G401.6 (cell line): Measurements from ENCODE around the gene PRKCZ.

ENCODE experiments used
- FAIRE-seq: peaks from 2 replicates; lab custom pipeline; 2012; peaks lifted over from hg19 to GRCh38; lab: Jason Lieb, UNC

PRKCZ gene

GRCh38 chr1:2046174-2046917 is 3.9 kb upstream of the PRKCZ start:
- FAIRE-seq: no peak

- no peak for FAIRE-seq
These were observed 3.1 kb upstream of the PRKCZ start for GRCh38 chr1:2046953-2047748.

GRCh38 chr1:2047749-2048729 is 2.2 kb upstream of the PRKCZ start:
- FAIRE-seq: no peak

GRCh38 chr1:2049225-2049717 is 940 bp upstream of the PRKCZ start:
- peak; percentile 41 for FAIRE-seq

GRCh38 chr1:2050461-2050792 is 216 bp downstream of the PRKCZ start:
- no peak for FAIRE-seq

GRCh38 chr1:2050793-2051682 is 827 bp downstream of the PRKCZ start:
- no peak for FAIRE-seq

- no peak for FAIRE-seq
These were observed 2.0 kb downstream of the PRKCZ start for GRCh38 chr1:2052054-2052679.

GRCh38 chr1:2052756-2053155 is 2.5 kb downstream of the PRKCZ start:
- FAIRE-seq: no peak

GRCh38 chr1:2053217-2053616 is 3.0 kb downstream of the PRKCZ start:
- FAIRE-seq: no peak

- no peak for FAIRE-seq
These were observed 3.7 kb downstream of the PRKCZ start for GRCh38 chr1:2053784-2054376.

GRCh38 chr1:2054560-2054959 is 4.3 kb downstream of the PRKCZ start:
- FAIRE-seq: no peak

GRCh38 chr1:2055911-2056575 is 5.8 kb downstream of the PRKCZ start:
- no peak for FAIRE-seq

GRCh38 chr1:2056955-2057590 is 6.9 kb downstream of the PRKCZ start:
- no peak for FAIRE-seq

- no peak for FAIRE-seq
These were observed 9.2 kb downstream of the PRKCZ start for GRCh38 chr1:2059290-2059953.

- FAIRE-seq: no peak
These were observed 9.9 kb downstream of the PRKCZ start for GRCh38 chr1:2060072-2060471.

GRCh38 chr1:2060535-2060934 is 10.3 kb downstream of the PRKCZ start:
- FAIRE-seq: no peak

GRCh38 chr1:2061065-2061778 is 11.0 kb downstream of the PRKCZ start:
- no peak for FAIRE-seq

GRCh38 chr1:2065699-2066098 is 15.5 kb downstream of the PRKCZ start:
- no peak for FAIRE-seq
